Fibroblast of lung (primary cell): Measurements from ENCODE around the gene A2M.

Experiments used
- CTCF ChIP-seq, 2 donors: IDR thresholded peaks in 1 of 2; conservative IDR thresholded peaks in 1 of 2; 1 replicate in 1 of 2; 2 replicates in 1 of 2; pipeline ENCODE4 v1.5.1; 2011 to 2012; ENCODE audit warnings: low read length in 2 of 2, control low read depth in 1 of 2, inconsistent platforms in 1 of 2, low read depth in 1 of 2, mild to moderate bottlenecking in 1 of 2
- EZH2 ChIP-seq: IDR thresholded peaks from 2 replicates; pipeline ENCODE4 v1.5.1; 2012; ENCODE audit warnings: low read length, control low read depth, mild to moderate bottlenecking; ENCODE audit errors: missing control alignments

GRCh38 chr12:9037431-9037830 lies 78.3 kb downstream of the A2M start:
- TF ChIP-seq CTCF (conservative IDR thresholded peaks at IDR 0.05 in 1 of 2, IDR thresholded peaks at IDR 0.05 in 1 of 2; ENCODE audit: low read depth in 1 of 2, low read length in 2 of 2) (no peak), EZH2 (no peak)
